ENCODE measurements around the gene SLC39A11. TPM values are rescaled to one million over a fixed set of nuclear protein-coding genes. Genes with fewer than 3 reads are reported as not detected.
A peak's percentile ranks its signal among the peaks of the same experiment; 100 is the strongest.
"Not testable (repeated sequence)": the region's sequence is repeated elsewhere in the genome, so short reads cannot be mapped to it uniquely, and the experiment has no call there.

SLC39A11 gene
- total RNA-seq, 1 experiment from 2014 or later: 64.4 TPM

- no peak for DNase-seq (ENCODE audit: low read depth, low spot score)
Observed at GRCh38 chr17:73064084-73064938, 28.2 kb downstream of the SLC39A11 start.

GRCh38 chr17:73062726-73063125, 29.8 kb downstream of the SLC39A11 start:
- in situ Hi-C loops (cut with HindIII; ENCODE audit: low pct_unique_long_range_greater_than_20kb, low sequenced_read_pairs): no loop called here
- no peak for DNase-seq (ENCODE audit: low read depth, low spot score)

More at GRCh38 chr17:73064084-73064938, 28.2 kb downstream of the SLC39A11 start:
- in situ Hi-C loops (cut with HindIII; ENCODE audit: low pct_unique_long_range_greater_than_20kb, low sequenced_read_pairs): no loop called here

- in situ Hi-C loops (cut with HindIII; ENCODE audit: low pct_unique_long_range_greater_than_20kb, low sequenced_read_pairs): no loop called here
- no peak for DNase-seq (ENCODE audit: low read depth, low spot score)
Observed at GRCh38 chr17:73061161-73061560, 31.3 kb downstream of the SLC39A11 start.

- in situ Hi-C loops (cut with HindIII; ENCODE audit: low pct_unique_long_range_greater_than_20kb, low sequenced_read_pairs): no loop called here
- no peak for DNase-seq (ENCODE audit: low read depth, low spot score)
Observed at GRCh38 chr17:73060721-73061120, 31.8 kb downstream of the SLC39A11 start.

- in situ Hi-C loops (cut with HindIII; ENCODE audit: low pct_unique_long_range_greater_than_20kb, low sequenced_read_pairs); DNase-seq (ENCODE audit: low read depth, low spot score): not testable (repeated sequence)
Observed at GRCh38 chr17:73059713-73060112, 32.8 kb downstream of the SLC39A11 start.

- in situ Hi-C loops (cut with HindIII; ENCODE audit: low pct_unique_long_range_greater_than_20kb, low sequenced_read_pairs): no loop called here
- no peak for DNase-seq (ENCODE audit: low read depth, low spot score)
Observed at GRCh38 chr17:73058022-73058421, 34.5 kb downstream of the SLC39A11 start.

- in situ Hi-C loops (cut with HindIII; ENCODE audit: low pct_unique_long_range_greater_than_20kb, low sequenced_read_pairs): no loop called here
- DNase-seq (ENCODE audit: low read depth, low spot score): no peak
Observed at GRCh38 chr17:73057196-73057595, 35.3 kb downstream of the SLC39A11 start.

- in situ Hi-C loops (cut with HindIII; ENCODE audit: low pct_unique_long_range_greater_than_20kb, low sequenced_read_pairs): no loop called here
- no peak for DNase-seq (ENCODE audit: low read depth, low spot score)
Observed at GRCh38 chr17:73052923-73053322, 39.6 kb downstream of the SLC39A11 start.

- no peak for DNase-seq (ENCODE audit: low read depth, low spot score)
- in situ Hi-C loops (cut with HindIII; ENCODE audit: low pct_unique_long_range_greater_than_20kb, low sequenced_read_pairs): no loop called here
Observed at GRCh38 chr17:73050797-73051196, 41.7 kb downstream of the SLC39A11 start.

- in situ Hi-C loops (cut with HindIII; ENCODE audit: low pct_unique_long_range_greater_than_20kb, low sequenced_read_pairs): no loop called here
Observed at GRCh38 chr17:73048170-73048569, 44.3 kb downstream of the SLC39A11 start.

GRCh38 chr17:73045724-73046123, 46.8 kb downstream of the SLC39A11 start:
- DNase-seq (ENCODE audit: low read depth, low spot score): no peak
- in situ Hi-C loops (cut with HindIII; ENCODE audit: low pct_unique_long_range_greater_than_20kb, low sequenced_read_pairs): no loop called here

More at GRCh38 chr17:73048170-73048569, 44.3 kb downstream of the SLC39A11 start:
- no peak for DNase-seq (ENCODE audit: low read depth, low spot score)

- DNase-seq (ENCODE audit: low read depth, low spot score): peak; percentile 100
- in situ Hi-C loops (cut with HindIII; ENCODE audit: low pct_unique_long_range_greater_than_20kb, low sequenced_read_pairs): no loop called here
Observed at GRCh38 chr17:73043686-73044581, 48.6 kb downstream of the SLC39A11 start.

GRCh38 chr17:73042809-73043685, 49.4 kb downstream of the SLC39A11 start:
- in situ Hi-C loops (cut with HindIII; ENCODE audit: low pct_unique_long_range_greater_than_20kb, low sequenced_read_pairs): no loop called here
- DNase-seq (ENCODE audit: low read depth, low spot score): peak; percentile 93

GRCh38 chr17:73042225-73042624, 50.3 kb downstream of the SLC39A11 start:
- in situ Hi-C loops (cut with HindIII; ENCODE audit: low pct_unique_long_range_greater_than_20kb, low sequenced_read_pairs): no loop called here
- DNase-seq (ENCODE audit: low read depth, low spot score): no peak

GRCh38 chr17:73039282-73039681, 53.2 kb downstream of the SLC39A11 start:
- no peak for DNase-seq (ENCODE audit: low read depth, low spot score)
- in situ Hi-C loops (cut with HindIII; ENCODE audit: low pct_unique_long_range_greater_than_20kb, low sequenced_read_pairs): no loop called here

GRCh38 chr17:73031472-73031871, 61.0 kb downstream of the SLC39A11 start:
- in situ Hi-C loops (cut with HindIII; ENCODE audit: low pct_unique_long_range_greater_than_20kb, low sequenced_read_pairs): no loop called here
- no peak for DNase-seq (ENCODE audit: low read depth, low spot score)

GRCh38 chr17:73030995-73031394, 61.5 kb downstream of the SLC39A11 start:
- in situ Hi-C loops (cut with HindIII; ENCODE audit: low pct_unique_long_range_greater_than_20kb, low sequenced_read_pairs): no loop called here
- no peak for DNase-seq (ENCODE audit: low read depth, low spot score)

Measured in SK-MEL-5 (cell line).